Spleen (tissue), 7 donors: ENCODE data around the gene POLA1.
"Not testable (repeated sequence)": the region's sequence is repeated elsewhere in the genome, so short reads cannot be mapped to it uniquely, and the experiment has no call there.

Experiments used
- POLR2A ChIP-seq, 3 donors: fragments of 450-650 bp; IDR thresholded peaks; one replicate each; pipeline ENCODE4 v1.5.1; 2017; ENCODE audit warnings: antibody characterized with exemption in 3 of 3, mild to moderate bottlenecking in 1 of 3
- TF ChIP-seq, protein P1 (sequence below), 11 experiments: fragments of 200-600 bp in 7 of 11; fragments of 450-650 bp in 4 of 11; sonication (generic) in 4 of 11; IDR thresholded peaks in 8 of 11; conservative IDR thresholded peaks in 3 of 11; 1 replicate in 7 of 11; 2 replicates in 4 of 11; pipeline versions ENCODE4 v1.4.0 to v1.8.0; 2016 to 2021; ENCODE audit warnings: antibody characterized with exemption in 11 of 11, inconsistent platforms in 4 of 11, mild to moderate bottlenecking in 1 of 11
- donor health status: DM: no; HTN: no; CAD: no; lungs with moderate emphysema.
- donor health status: DM: no; HTN: no; CAD: no.
- donor health status: DM: no; HTN: no; CAD: no.

DNA sequence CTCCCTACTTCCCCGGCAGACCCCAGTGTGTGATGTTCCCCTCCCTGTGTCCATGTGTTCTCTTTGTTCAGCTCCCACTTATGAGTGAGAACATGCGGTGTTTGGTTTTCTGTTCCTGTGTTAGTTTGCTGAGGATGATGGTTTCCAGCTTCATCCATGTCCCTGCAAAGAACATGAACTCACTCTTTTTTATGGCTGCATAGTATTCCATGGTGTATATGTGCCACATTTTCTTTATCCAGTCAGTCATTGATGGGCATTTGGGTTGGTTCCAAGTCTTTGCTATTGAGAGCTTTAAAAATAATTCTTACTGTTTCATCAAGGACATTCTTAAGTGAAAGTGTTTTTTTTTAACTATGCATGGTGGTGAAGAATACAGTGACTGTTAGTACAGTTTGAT, 126.1 kb downstream of the POLA1 start:
- TF ChIP-seq POLR2A (IDR thresholded peaks at IDR 0.05), result not testable (repeated sequence)
- TF ChIP-seq, protein P1, sequence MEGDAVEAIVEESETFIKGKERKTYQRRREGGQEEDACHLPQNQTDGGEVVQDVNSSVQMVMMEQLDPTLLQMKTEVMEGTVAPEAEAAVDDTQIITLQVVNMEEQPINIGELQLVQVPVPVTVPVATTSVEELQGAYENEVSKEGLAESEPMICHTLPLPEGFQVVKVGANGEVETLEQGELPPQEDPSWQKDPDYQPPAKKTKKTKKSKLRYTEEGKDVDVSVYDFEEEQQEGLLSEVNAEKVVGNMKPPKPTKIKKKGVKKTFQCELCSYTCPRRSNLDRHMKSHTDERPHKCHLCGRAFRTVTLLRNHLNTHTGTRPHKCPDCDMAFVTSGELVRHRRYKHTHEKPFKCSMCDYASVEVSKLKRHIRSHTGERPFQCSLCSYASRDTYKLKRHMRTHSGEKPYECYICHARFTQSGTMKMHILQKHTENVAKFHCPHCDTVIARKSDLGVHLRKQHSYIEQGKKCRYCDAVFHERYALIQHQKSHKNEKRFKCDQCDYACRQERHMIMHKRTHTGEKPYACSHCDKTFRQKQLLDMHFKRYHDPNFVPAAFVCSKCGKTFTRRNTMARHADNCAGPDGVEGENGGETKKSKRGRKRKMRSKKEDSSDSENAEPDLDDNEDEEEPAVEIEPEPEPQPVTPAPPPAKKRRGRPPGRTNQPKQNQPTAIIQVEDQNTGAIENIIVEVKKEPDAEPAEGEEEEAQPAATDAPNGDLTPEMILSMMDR (IDR thresholded peaks at IDR 0.05 in 8 of 11, conservative IDR thresholded peaks at IDR 0.05 in 3 of 11), result not testable (repeated sequence)
